GM21360 (cell line): ENCODE data around the gene IPO9.
A peak's percentile ranks its signal among the peaks of the same experiment; 100 is the strongest.

ENCODE experiments used
- ATAC-seq: cut with Tn5 transposase; IDR thresholded peaks from one replicate; pipeline ENCODE4 v1.9.1; 2021; ENCODE audit warnings: mild to moderate bottlenecking, moderate library complexity; ENCODE audit not compliant: unreplicated experiment

The IPO9 gene

GRCh38 chr1:201828820-201829774 lies at the start of gene IPO9:
IPO9 (plus strand) TSS chr1:201829157; CDS start chr1:201829210, 53 bp downstream.
- ATAC-seq: peak; percentile 80

GRCh38 chr1:201779351-201779880 lies 49.5 kb upstream of the IPO9 start:
- ATAC-seq: no peak

- no peak for ATAC-seq
Observed at GRCh38 chr1:201780952-201781351, 48.0 kb upstream of the IPO9 start.

- no peak for ATAC-seq
Observed at GRCh38 chr1:201781437-201781836, 47.5 kb upstream of the IPO9 start.

GRCh38 chr1:201782353-201782752 lies 46.6 kb upstream of the IPO9 start:
- no peak for ATAC-seq

GRCh38 chr1:201783058-201783457 lies 45.9 kb upstream of the IPO9 start:
- no peak for ATAC-seq

- ATAC-seq: no peak
Observed at GRCh38 chr1:201783572-201783971, 45.4 kb upstream of the IPO9 start.

GRCh38 chr1:201785291-201785690 lies 43.7 kb upstream of the IPO9 start:
- ATAC-seq: no peak

GRCh38 chr1:201786824-201787223 lies 42.1 kb upstream of the IPO9 start:
- no peak for ATAC-seq

- no peak for ATAC-seq
Observed at GRCh38 chr1:201788296-201788695, 40.7 kb upstream of the IPO9 start.

GRCh38 chr1:201789245-201789644 lies 39.7 kb upstream of the IPO9 start:
- ATAC-seq: no peak

- ATAC-seq: no peak
Observed at GRCh38 chr1:201790261-201790660, 38.7 kb upstream of the IPO9 start.

GRCh38 chr1:201791051-201791778 lies 37.7 kb upstream of the IPO9 start:
- no peak for ATAC-seq

GRCh38 chr1:201791779-201792173 lies 37.2 kb upstream of the IPO9 start:
- ATAC-seq: no peak

- no peak for ATAC-seq
Observed at GRCh38 chr1:201792534-201793305, 36.2 kb upstream of the IPO9 start.

- no peak for ATAC-seq
Observed at GRCh38 chr1:201793306-201793925, 35.5 kb upstream of the IPO9 start.

- ATAC-seq: no peak
Observed at GRCh38 chr1:201795066-201795465, 33.9 kb upstream of the IPO9 start.

- ATAC-seq: no peak
Observed at GRCh38 chr1:201800246-201800645, 28.7 kb upstream of the IPO9 start.

GRCh38 chr1:201806801-201807200 lies 22.2 kb upstream of the IPO9 start:
- ATAC-seq: no peak

- no peak for ATAC-seq
Observed at GRCh38 chr1:201807958-201808632, 20.9 kb upstream of the IPO9 start.
